ENCODE data around the gene HECTD2. TPM values are rescaled to one million over a fixed set of nuclear protein-coding genes. Genes with fewer than 3 reads are reported as not detected.
"Not testable (repeated sequence)": the region's sequence is repeated elsewhere in the genome, so short reads cannot be mapped to it uniquely, and the experiment has no call there.

The HECTD2 gene
- total RNA-seq, 1 donor: 15.1 TPM

GRCh38 chr10:91520661-91521060, 110.5 kb downstream of the HECTD2 start:
- H3K4me3 ChIP-seq (ENCODE audit: low read depth, low read length): no peak overlapping the region
- TF ChIP-seq CTCF (IDR thresholded peaks at IDR 0.05; ENCODE audit: insufficient read depth, low read depth, low read length): no peak
- DNase-seq (ENCODE audit: low read depth): peak; percentile 41

- no peak for TF ChIP-seq CTCF (IDR thresholded peaks at IDR 0.05; ENCODE audit: insufficient read depth, low read depth, low read length)
- H3K4me3 ChIP-seq (ENCODE audit: low read depth, low read length): no peak overlapping the region
- peak; percentile 19 for DNase-seq (ENCODE audit: low read depth)
Observed at GRCh38 chr10:91521439-91521838, 111.3 kb downstream of the HECTD2 start.

- H3K4me3 ChIP-seq (ENCODE audit: low read depth, low read length): no peak overlapping the region
- peak; percentile 49 for DNase-seq (ENCODE audit: low read depth)
Observed at GRCh38 chr10:91525896-91526712, 116.0 kb downstream of the HECTD2 start.

GRCh38 chr10:91528080-91528479, 117.9 kb downstream of the HECTD2 start:
- no peak for TF ChIP-seq CTCF (IDR thresholded peaks at IDR 0.05; ENCODE audit: insufficient read depth, low read depth, low read length)
- peak; percentile 18 for DNase-seq (ENCODE audit: low read depth)
- no peak overlapping the region for H3K4me3 ChIP-seq (ENCODE audit: low read depth, low read length)

More at GRCh38 chr10:91525896-91526712, 116.0 kb downstream of the HECTD2 start:
- TF ChIP-seq CTCF (IDR thresholded peaks at IDR 0.05; ENCODE audit: insufficient read depth, low read depth, low read length): no peak

DNA sequence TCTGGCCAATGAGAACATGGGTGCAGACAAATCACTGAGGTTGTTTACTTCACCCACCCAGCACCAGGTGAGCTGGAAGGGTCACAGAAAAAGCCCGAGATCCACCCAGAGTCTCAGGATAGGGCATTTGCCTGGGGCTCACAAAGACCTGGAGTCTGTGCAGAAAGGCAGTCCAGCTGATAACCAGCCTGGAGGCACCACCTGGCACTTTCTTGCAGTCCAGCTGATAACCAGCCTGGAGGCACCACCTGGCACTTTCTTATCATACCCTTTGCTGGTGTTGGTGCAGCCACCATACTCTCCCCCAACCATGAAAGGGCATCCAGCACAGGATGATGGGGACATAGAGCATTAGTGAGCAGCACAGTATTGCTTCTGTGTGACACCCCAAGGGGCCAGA, 118.6 kb downstream of the HECTD2 start:
- H3K4me3 ChIP-seq (ENCODE audit: low read depth, low read length): no peak overlapping the region
- no peak for TF ChIP-seq CTCF (IDR thresholded peaks at IDR 0.05; ENCODE audit: insufficient read depth, low read depth, low read length)
- no peak for DNase-seq (ENCODE audit: low read depth)

DNA sequence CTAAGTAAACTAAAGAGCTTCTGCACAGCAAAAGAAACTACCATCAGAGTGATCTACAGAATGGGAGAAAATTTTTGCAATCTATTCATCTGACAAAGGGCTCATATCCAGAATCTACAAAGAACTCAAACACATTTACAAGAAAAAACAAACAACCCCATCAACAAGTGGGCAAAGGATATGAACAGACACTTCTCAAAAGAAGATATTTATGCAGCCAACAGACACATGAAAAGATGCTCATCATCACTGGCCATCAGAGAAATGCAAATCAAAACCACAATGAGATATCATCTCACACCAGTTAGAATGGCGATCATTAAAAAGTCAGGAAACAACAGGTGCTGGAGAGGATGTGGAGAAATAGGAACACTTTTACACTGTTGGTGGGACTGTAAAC, 124.6 kb downstream of the HECTD2 start:
- H3K4me3 ChIP-seq (ENCODE audit: low read depth, low read length); DNase-seq (ENCODE audit: low read depth): not testable (repeated sequence)

- DNase-seq (ENCODE audit: low read depth): peak; percentile 84
- no peak for TF ChIP-seq CTCF (IDR thresholded peaks at IDR 0.05; ENCODE audit: insufficient read depth, low read depth, low read length)
- H3K4me3 ChIP-seq (ENCODE audit: low read depth, low read length): no peak overlapping the region
Observed at GRCh38 chr10:91536111-91536510, 126.0 kb downstream of the HECTD2 start.
